Stimulated activated CD8-positive, alpha-beta memory T cell treated with anti-CD3 and anti-CD28 coated beads, Interleukin-4, amount 100 ng/mL, for 48 hours (primary cell): ENCODE data around the gene KCNK3.
"Not testable (repeated sequence)": the region's sequence is repeated elsewhere in the genome, so short reads cannot be mapped to it uniquely, and the experiment has no call there.

Experiments
- DNase-seq: peaks from one replicate; pipeline ENCODE4 v3.0.0-alpha.2; 2020

Gene KCNK3

DNA sequence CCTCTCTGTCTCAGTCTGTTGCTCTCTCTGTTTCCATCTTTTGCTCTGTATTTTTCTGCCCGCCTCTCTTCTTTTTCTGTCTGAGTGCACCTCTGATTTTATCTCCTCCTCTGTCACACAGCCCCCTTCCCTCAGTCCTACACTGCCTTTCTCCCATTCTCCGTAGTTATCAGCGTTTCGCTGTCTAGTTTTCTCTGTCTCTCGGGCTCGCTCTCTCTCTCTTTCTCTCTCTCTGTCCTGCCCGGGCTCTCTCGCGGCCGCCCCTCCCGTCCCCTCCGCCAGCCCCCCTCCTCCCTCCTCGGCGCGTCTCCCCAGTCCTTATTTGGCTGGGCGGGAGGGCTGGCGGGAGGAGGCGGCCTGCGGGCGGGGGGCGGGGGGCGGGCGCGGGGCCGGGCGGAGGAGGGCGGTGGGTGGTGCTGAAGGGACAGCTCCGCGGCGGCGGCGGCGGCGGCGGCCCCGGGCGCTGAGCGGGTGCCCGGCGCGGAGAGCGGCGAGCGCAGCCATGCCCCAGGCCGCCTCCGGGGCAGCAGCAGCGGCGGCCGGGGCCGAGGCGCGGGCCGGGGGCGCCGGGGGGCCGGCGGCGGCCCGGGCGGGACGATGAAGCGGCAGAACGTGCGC, at the start of gene KCNK3:
Gene KCNK3, plus strand, starts transcription at position 444 of the 618 bp plus-strand sequence. Its CDS starts 154 bp downstream, at position 598.
- peak; percentile 60 for DNase-seq

DNA sequence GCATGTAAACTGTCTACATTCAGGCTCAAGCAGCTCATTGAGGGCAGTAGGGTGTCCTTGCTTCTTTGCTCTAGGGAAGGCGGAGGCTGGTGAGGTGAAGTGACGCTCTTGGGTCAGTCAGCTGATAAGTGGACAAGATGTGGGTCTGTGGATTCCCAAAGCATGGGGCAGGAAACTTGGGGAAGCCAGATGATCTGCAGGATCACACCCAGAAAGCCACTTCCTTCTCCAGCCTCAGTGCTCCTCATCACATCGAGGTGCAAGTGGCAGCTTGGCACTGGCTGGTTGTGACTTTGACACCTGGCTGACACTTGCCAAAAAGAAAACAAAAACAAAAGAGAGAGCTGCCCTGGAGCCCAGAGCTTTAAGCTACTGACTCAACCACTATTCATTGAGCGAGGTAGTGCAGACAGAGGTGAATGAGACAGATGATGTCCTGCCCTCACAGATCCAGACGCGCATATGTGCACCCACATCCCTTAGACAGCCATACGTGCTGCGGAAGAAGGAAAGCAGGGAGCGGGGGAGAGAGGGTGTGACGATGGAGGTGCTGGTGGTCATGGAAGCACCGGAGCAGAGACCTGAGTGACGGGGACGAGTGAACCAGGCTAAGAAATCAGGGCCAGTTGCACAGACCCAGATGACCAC, 48.2 kb upstream of the KCNK3 start:
- no peak for DNase-seq

DNA sequence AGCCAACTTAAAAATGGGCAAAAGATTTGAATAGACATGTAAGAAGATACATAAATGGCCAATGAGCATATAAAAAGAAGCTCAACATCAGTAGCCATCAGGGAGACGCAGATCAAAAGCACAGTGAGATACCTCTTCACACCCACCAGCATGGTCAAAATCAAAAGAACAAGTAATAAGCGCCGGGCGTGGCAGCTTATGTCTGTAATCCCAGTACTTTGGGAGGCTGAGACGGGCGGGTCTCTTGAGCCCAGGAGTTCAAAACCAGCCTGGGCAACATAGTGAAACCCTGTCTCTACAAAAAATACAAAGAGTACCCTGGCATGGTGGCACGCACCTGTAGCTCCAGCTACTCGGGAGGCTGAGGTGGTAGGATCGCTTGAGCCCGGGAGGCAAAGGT, 46.8 kb upstream of the KCNK3 start:
- no peak for DNase-seq

DNA sequence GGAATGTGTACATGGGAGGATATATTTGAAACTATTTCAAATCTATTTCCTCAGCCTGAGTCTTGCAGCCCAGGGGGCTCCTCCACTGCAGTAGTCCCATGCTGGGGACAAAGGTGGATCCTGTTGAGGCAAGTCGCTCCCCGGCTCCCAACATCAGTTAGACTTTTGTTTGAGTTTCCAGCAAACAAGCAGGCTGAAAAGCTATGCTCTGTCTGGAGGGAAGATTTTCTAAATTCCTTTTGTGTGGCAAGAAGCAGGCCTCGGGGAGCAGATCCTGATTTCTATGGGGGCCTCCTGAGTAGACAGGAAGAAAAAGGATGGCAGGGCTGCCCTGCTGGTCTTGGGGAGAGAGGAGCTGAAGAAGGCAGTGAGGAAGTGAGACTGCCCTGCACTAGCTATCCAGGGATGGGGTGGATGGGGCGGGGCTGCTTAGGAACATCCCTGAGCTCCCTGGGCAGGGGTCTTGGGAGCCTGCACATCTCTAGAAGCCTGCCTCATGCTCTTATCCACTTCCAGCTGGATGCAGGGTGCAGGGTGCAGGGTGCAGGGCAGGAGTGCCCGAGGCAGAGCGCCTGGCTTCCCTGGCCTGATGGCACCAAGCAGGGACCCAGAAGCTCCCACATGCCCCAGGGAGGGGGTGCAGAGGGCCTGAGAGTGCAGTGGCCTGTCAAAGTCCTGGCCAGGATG, 45.4 kb upstream of the KCNK3 start:
- peak; percentile 10 for DNase-seq

GRCh38 chr2:26647981-26648380, 44.5 kb upstream of the KCNK3 start:
- DNase-seq: peak; percentile 8

DNA sequence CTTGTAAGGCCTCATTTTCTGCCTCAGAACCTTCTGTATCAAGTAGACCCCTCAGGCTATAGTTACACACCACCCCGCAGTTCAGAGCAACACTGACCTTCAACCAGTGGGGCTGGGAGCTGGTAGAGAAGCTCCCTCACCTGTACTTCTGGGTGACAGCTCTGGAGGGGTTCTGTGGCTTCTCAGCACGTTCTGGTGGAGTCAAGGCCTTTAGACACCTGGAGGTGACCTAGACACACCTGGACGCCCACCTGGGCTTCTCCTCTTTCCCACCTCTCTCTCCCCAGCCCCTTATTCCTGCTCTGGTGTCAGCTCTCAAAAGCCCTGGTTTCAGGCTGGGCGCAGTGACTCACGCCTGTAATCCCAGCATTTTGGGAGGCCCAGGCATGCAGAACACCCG, 44.0 kb upstream of the KCNK3 start:
- peak; percentile 10 for DNase-seq

- peak; percentile 10 for DNase-seq
Measured at GRCh38 chr2:26649322-26649721, 43.2 kb upstream of the KCNK3 start.

GRCh38 chr2:26649992-26650712, 42.4 kb upstream of the KCNK3 start:
- DNase-seq: peak; percentile 12

DNA sequence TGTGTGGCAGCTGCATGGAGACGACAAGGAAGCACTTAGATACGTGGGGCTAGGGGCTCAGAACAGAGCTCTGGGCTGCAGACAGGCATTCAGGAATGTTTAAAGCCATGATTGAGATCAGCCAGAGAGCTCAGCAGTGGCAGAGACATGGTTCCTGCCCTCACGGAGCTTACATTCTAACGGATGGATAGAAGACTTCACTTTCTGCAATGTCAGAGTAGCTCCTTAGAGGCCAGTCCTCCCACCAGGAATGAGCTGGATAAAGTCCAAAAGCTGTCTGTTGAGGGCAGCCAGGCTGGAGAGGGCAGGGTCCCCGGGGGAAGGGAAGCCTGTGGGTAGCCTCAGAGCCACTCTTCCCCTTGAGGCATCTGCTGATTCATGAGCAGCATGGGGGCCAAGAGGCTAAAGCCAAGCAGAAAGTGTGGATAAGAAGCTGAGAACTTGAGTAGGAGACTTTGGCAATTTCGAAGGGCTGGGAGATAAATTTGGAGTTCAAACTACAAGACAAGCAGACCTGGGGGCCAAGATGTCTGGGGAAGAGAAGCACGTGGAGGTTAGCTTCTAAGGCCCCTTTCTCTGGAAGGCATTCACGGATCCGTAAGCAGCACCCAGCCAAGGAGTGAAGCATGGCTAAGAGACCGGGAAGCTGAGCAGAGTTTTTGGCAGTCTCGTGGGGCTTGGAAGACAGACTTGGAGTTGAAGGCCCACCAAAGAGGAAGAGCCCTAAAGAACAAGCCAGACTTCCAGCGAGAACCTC, 41.6 kb upstream of the KCNK3 start:
- no peak for DNase-seq

- DNase-seq: no peak
Measured at GRCh38 chr2:26651470-26651771, 41.1 kb upstream of the KCNK3 start.

DNA sequence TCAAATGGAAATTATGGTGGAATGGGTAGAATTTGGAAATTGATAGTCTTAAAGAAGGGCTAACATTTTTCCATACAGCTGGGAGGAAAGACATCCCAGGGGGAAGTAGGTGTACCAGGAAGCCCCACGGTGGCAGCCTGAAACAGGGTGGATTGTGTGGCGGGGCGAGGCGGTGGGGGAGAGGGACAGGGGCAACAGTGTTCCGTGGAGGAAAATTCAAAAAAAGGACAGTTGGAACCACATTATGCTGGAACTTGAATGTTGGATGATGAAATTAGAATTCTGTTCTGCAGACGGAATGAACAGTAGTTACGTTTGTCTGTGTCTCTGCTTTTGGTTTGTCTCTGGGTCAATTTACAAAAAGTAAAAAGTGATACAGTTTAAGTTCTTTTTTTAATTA, 40.7 kb upstream of the KCNK3 start:
- DNase-seq: peak; percentile 8

GRCh38 chr2:26652361-26653041, 40.0 kb upstream of the KCNK3 start:
- no peak for DNase-seq

DNA sequence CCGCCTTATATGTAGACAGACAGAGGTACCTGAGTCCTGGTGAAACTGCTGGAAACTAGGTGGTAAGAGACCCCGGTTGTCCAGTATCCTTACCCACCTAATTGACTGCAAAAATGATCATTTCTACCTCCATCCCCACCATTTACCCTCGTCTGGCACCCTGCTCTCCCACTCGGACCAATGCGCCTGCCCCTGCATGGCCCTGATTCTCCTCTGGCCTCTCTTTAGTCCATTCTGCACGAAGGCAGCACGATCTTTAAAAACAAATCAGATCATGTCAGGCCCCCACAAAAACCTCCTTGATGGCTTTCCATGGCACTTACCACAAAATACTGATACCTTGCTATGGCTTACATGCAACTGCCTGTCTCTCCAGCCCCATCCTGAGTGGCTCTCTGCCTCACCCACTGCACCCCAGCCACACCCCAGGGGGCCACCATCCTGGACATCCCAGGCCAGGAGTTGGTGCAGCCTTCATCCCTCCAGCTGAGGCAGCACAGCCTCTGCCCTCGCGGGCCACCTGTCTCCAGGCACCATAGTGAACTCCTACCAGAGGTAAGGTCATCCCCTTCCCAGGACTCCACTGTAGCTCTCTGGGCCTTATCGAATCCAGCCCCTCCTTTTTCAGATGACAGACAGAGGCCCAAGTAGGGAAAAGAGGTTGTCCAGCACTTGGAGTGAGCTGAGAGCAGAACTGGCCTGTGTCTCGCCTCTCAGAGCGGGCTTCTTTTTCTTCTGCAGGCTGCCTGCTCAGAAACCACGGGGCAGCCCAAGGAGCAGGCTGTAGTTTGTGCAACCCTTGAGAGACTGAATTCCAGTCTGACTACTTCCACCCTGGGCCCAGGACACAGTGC, 39.1 kb upstream of the KCNK3 start:
- no peak for DNase-seq

GRCh38 chr2:26654061-26654340, 38.5 kb upstream of the KCNK3 start:
- no peak for DNase-seq

GRCh38 chr2:26655120-26655519, 37.4 kb upstream of the KCNK3 start:
- DNase-seq: not testable (repeated sequence)

DNA sequence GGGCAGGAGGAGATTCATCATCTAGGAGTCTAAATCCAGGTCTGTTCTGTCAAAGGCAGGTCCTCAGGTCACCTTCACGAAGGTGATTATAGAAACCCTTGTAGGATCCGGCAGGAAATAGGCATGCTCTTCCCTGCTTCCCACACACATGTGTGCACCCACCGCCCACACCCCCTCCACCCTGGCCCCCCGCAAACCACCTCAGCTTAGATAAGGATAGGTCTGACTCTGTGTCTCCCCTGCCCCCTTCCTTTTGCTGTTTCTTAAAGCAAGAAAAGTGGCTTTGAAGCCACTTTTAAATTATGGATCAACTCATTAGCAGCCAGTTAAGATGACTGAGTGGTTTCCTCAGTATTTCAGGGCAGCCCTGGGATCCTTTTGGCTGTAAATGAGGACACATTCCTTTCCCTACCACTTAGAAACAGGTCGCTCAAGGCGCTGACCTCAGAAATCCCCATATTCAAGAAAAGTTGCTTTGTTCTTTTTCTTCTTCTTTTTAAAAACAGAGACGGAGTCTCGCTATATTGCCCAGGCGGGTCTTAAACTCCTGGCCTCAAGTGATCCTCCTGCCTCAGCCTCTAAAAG, 36.8 kb upstream of the KCNK3 start:
- DNase-seq: no peak

DNA sequence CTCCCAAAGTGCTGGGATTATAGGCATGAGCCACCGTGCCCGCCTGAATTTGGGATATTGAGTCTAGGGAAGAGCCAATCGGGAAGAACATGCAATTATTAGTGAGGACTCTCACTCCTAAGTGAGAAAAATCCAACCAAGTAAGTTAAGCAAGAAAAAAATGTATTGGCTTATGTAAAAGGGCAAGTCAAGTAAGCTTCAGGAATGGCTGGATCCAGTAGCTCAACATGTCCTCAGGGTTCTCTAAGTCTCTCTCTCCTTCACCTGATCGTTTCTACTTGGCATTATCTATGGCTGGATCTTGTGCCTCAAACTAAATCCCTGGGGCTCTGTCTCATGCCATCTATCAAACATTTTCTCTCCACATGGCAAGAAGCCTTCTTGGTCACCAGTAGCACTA, 35.3 kb upstream of the KCNK3 start:
- DNase-seq: no peak

- DNase-seq: no peak
Measured at GRCh38 chr2:26658691-26659346, 33.7 kb upstream of the KCNK3 start.

- no peak for DNase-seq
Measured at GRCh38 chr2:26660363-26660962, 32.1 kb upstream of the KCNK3 start.

- DNase-seq: not testable (repeated sequence)
Measured at GRCh38 chr2:26665296-26665695, 27.2 kb upstream of the KCNK3 start.
